Pancreas (tissue), 10 donors: ENCODE measurements around the gene CYP4F12. TPM values are rescaled to one million over a fixed set of nuclear protein-coding genes. Genes with fewer than 3 reads are reported as not detected.
A peak's percentile ranks its signal among the peaks of the same experiment; 100 is the strongest.
"Not testable (repeated sequence)": the region's sequence is repeated elsewhere in the genome, so short reads cannot be mapped to it uniquely, and the experiment has no call there.

ENCODE experiments used
- ATAC-seq, 4 donors: fragments of 200-7000 bp; cut with Tn5 transposase; one replicate each; pipeline versions ENCODE4 v1.8.0 to v1.9.1; 2020; ENCODE audit warnings: mild to moderate bottlenecking in 4 of 4, moderate library complexity in 4 of 4
- DNase-seq, 6 donors: peaks; one replicate each; pipeline ENCODE4 v3.0.0-alpha.2; 2020
- FAIRE-seq: peaks from 2 replicates; lab custom pipeline; 2012; peaks lifted over from hg19 to GRCh38; lab: Jason Lieb, UNC
- H3K27ac ChIP-seq, 4 donors: fragments of 200-600 bp; sonication (generic); 1 replicate in 3 of 4; 2 replicates in 1 of 4; pipeline versions ENCODE4 v1.5.0 to v1.8.0; 2020
- H3K27me3 ChIP-seq, 4 donors: fragments of 200-600 bp; one replicate each; pipeline ENCODE4 v1.8.0; 2021
- H3K36me3 ChIP-seq, 3 donors: fragments of 200-600 bp; sonication (generic) in 1 of 3; one replicate each; pipeline versions ENCODE4 v1.5.0 to v1.8.0; 2020 to 2021
- H3K4me1 ChIP-seq, 3 donors: fragments of 200-600 bp; one replicate each; pipeline ENCODE4 v1.8.0; 2021
- H3K4me3 ChIP-seq, 4 donors: fragments of 200-600 bp; sonication (generic) in 2 of 4; one replicate each; pipeline versions ENCODE4 v1.5.0 to v1.8.0; 2020 to 2021
- H3K9me3 ChIP-seq, 4 donors: fragments of 200-600 bp; one replicate each; pipeline ENCODE4 v1.8.0; 2021
- WGBS, 2 donors: extraction: QIAGEN DNeasy Blood & Tissue Kit; methylation state at CpG; one replicate each; pipeline ENCODE4 v1.1.7; 2013; 5-methylcytosine and 5-hydroxymethylcytosine counted together
- intact Hi-C, 3 donors: fragments of 100-400 bp; cut with DNase I; formaldehyde crosslinking; loops; one replicate each; pipeline versions ENCODE4 v1.11.1 to v1.14.2; 2022
- polyA plus RNA-seq, 2 donors: library from polyadenylated mRNA; stranded (reverse); fragments of 200-250 nt; gene quantifications; one replicate each; pipeline ENCODE4 v1.2.3, GENCODE V29; 2013
- total RNA-seq, 6 donors: library from RNA; stranded (reverse); fragmentation: NEBNext Ultra II Directional in 4 of 6; extraction: Animal tissue kit (Norgen Biotek cat#: 25700) in 4 of 6; gene quantifications; one replicate each; pipeline versions ENCODE4 v1.2.1 to v1.2.4, GENCODE V29; 2021 to 2023
- TF ChIP-seq, protein P1 (sequence below), 4 donors: fragments of 200-600 bp; sonication (generic) in 3 of 4; IDR thresholded peaks; one replicate each; pipeline versions ENCODE4 v1.5.0 to v1.8.0; 2021; ENCODE audit warnings: antibody characterized with exemption in 4 of 4
- donor health status: healthy with polysubstance abuse.
- donor health status: DM: no; HTN: no; CAD: no; lungs with moderate emphysema.
- donor health status: DM: no; HTN: no; CAD: no.
- donor health status: control.
- donor health status: control.
- donor health status: Bipolar disorder and iron deficiency.
- donor health status: DM: yes; HTN: yes; CAD: no.
- donor health status: DM: no; HTN: no; CAD: no.
- donor health status: DM: no; HTN: no; CAD: no.
- donor health status: DM: yes; HTN: yes; CAD: no.

Gene CYP4F12
- total and polyA plus RNA-seq, 8 donors, result 0.28 to 6.1 (median 0.72) TPM

DNA sequence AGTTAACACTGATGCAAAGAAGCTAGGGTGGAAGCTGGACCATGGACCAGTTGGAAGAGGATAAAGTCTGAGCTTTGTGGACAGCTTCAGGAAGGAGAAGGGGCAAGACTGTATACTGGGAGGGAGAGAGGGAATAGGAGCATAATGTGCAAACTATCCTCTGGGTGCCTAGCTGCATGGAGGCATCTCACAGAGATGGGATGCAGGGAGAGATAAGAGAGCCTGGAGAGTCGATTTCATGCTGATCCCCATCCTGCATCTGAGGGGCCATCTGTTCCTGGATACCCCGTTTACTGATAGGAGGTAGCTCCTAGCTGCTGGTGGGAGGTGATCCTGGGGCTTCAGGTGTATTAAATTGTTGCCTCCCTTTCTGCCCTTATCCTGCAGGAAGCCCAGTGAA lies 23.4 kb upstream of the CYP4F12 start:
- FAIRE-seq (no peak), DNase-seq (no peak), ATAC-seq (no peak)
- H3K9me3 ChIP-seq, result no peaks in the 10 kb centered on the region
- WGBS, 2 donors, result 47 to 55% methylated on average over 2 of the region's 2 CpGs
- no peaks in the 10 kb centered on the region for H3K4me1 ChIP-seq
- H3K36me3 ChIP-seq, result no peaks in the 10 kb centered on the region
- H3K4me3 ChIP-seq, result no peak overlapping the region
- TF ChIP-seq, protein P1, sequence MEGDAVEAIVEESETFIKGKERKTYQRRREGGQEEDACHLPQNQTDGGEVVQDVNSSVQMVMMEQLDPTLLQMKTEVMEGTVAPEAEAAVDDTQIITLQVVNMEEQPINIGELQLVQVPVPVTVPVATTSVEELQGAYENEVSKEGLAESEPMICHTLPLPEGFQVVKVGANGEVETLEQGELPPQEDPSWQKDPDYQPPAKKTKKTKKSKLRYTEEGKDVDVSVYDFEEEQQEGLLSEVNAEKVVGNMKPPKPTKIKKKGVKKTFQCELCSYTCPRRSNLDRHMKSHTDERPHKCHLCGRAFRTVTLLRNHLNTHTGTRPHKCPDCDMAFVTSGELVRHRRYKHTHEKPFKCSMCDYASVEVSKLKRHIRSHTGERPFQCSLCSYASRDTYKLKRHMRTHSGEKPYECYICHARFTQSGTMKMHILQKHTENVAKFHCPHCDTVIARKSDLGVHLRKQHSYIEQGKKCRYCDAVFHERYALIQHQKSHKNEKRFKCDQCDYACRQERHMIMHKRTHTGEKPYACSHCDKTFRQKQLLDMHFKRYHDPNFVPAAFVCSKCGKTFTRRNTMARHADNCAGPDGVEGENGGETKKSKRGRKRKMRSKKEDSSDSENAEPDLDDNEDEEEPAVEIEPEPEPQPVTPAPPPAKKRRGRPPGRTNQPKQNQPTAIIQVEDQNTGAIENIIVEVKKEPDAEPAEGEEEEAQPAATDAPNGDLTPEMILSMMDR (IDR thresholded peaks at IDR 0.05), result no peak
- H3K27me3 ChIP-seq, result no peaks in the 10 kb centered on the region
- no peak overlapping the region for H3K27ac ChIP-seq
- intact Hi-C loops, result no loop called here

DNA sequence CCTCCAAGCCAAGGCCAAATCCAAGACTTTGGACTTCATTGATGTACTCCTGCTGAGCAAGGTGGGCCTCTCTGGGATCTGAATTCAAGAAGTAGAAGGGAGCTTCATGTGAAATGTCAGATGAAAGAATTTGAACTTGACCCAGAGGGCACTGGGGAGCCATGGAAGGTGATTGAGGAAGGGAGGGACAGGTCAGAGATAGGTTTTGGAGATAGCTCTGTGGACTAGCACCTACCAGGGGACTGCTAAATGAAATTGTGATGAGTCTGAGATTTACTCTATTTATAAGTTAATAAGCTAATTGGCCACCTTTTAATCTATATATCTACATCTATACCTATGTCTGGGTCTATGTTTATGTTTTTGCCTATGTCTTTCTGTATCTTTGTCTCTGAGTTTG lies 22.8 kb upstream of the CYP4F12 start:
- ATAC-seq, FAIRE-seq, H3K27me3 ChIP-seq, H3K36me3 ChIP-seq, H3K9me3 ChIP-seq, H3K4me3 ChIP-seq, H3K4me1 ChIP-seq, H3K27ac ChIP-seq, DNase-seq, intact Hi-C loops: not testable (repeated sequence)

DNA sequence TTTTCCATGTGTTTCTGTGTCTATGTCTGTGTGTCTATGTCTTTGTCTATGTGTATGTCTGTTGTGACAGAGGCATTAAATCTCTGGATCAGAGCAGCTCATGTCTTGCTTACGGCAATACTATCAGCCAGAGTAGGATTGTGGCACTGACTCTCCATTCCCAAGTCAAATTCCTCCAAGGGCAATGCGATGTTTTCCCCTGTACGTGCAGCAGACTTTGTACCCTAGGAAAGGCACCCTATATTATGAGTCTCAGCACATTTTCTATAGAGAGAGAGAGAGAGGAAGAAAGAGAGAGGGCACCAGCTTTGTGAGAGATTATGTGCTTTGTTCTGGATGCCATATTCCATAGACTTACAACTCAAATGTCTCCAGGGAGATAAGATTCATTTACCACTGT lies 21.1 kb upstream of the CYP4F12 start:
- Histone ChIP-seq H3K27ac (no peak overlapping the region), H3K27me3 (no peaks in the 10 kb centered on the region), H3K36me3 (no peaks in the 10 kb centered on the region), H3K4me1 (no peaks in the 10 kb centered on the region), H3K4me3 (no peak overlapping the region), H3K9me3 (no peaks in the 10 kb centered on the region)
- intact Hi-C loops, result no loop called here
- ATAC-seq (no peak), FAIRE-seq (no peak), DNase-seq (no peak)
- WGBS, 2 donors, result 56 to 60% methylated on average over 3 of the region's 3 CpGs
- TF ChIP-seq, protein P1 (IDR thresholded peaks at IDR 0.05), result no peak

DNA sequence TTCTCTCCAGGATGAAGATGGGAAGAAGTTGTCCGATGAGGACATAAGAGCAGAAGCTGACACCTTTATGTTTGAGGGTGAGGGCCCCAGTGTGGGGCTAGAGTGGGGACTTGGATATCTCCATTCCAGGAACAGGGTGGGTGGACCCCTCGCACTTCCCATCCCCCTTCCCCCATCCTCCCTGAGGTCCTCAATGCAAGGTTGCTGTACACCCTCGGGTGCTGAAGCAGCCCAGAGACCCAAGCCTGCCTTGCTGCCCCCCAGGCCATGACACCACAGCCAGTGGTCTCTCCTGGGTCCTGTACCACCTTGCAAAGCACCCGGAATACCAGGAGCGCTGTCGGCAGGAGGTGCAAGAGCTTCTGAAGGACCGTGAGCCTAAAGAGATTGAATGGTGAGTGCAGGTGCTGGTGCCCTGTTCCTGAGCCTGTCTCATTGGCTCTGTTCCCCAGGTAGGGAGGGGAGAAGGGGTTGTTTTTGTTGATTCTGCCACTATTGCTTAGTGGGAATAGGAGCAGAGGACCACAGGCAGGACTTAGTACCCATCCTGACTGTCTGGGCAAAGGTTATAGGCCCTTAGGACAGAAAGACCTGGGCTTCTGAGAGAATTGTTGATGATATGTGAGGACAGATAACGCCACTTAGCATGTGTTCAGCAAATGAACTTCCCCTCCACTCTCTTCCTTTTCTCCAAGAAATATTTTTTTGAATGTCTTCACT lies 20.2 kb upstream of the CYP4F12 start:
- Histone ChIP-seq H3K36me3 (no peaks in the 10 kb centered on the region), H3K27me3 (no peaks in the 10 kb centered on the region), H3K4me3 (no peak overlapping the region), H3K27ac (no peak overlapping the region), H3K4me1 (no peaks in the 10 kb centered on the region), H3K9me3 (no peaks in the 10 kb centered on the region)
- intact Hi-C loops, result no loop called here
- whole genome bisulfite sequencing, 2 donors, result 51 to 55% methylated on average over 8 of the region's 8 CpGs
- ATAC-seq (no peak), FAIRE-seq (no peak), DNase-seq (no peak)
- TF ChIP-seq, protein P1 (IDR thresholded peaks at IDR 0.05), result no peak

DNA sequence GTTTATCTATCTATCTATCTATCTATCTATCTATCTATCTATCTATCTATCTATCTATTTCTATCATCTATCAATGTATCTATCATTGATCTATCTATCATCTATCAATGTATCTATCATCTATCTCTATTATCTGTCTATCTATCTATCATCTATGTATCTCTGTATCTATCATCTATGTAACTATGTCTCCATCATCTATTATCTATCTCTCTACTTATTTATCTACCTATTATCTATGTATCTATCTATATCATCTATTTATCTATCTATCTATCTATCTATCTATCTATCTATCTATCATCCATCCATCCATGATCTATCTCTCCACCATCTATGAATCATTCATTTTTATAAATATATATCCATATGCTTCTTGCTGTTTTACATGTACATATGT lies 16.4 kb upstream of the CYP4F12 start:
- H3K36me3 ChIP-seq, result no peaks in the 10 kb centered on the region
- FAIRE-seq (peak; percentile 39), DNase-seq (no peak), ATAC-seq (no peak)
- H3K4me1 ChIP-seq, result no peaks in the 10 kb centered on the region
- intact Hi-C loops, result no loop called here
- H3K27ac ChIP-seq, result no peak overlapping the region
- no peaks in the 10 kb centered on the region for H3K27me3 ChIP-seq
- no peak overlapping the region for H3K4me3 ChIP-seq
- TF ChIP-seq, protein P1 (IDR thresholded peaks at IDR 0.05), result no peak
- H3K9me3 ChIP-seq, result no peaks in the 10 kb centered on the region
